SK-N-MC (cell line): ENCODE results near the gene CPA4.

Experiments used
- DNase-seq: peaks from one replicate; pipeline ENCODE4 v3.0.0-alpha.2; 2011; ENCODE audit warnings: low read depth, low spot score
- H3K27ac ChIP-seq: fragments of 200-600 bp; sonication (generic); 2 replicates; pipeline ENCODE4 v1.5.1; 2016; ENCODE audit warnings: mixed run types
- H3K36me3 ChIP-seq: fragments of 200-600 bp; sonication (generic); 2 replicates; pipeline ENCODE4 v1.6.1; 2017; ENCODE audit warnings: antibody characterized with exemption, low read length, mixed read lengths; ENCODE audit not compliant: insufficient read depth
- H3K4me3 ChIP-seq: fragments of 200-600 bp; sonication (generic); 2 replicates; pipeline ENCODE4 v1.5.1; 2016
- H3K9ac ChIP-seq: fragments of 200-600 bp; sonication (generic); 2 replicates; pipeline ENCODE4 v1.8.0; 2017; ENCODE audit warnings: mixed run types, mixed read lengths; ENCODE audit not compliant: insufficient read length
- H3K9me3 ChIP-seq: fragments of 200-600 bp; sonication (generic); 2 replicates; pipeline ENCODE4 v1.6.1; 2017; ENCODE audit warnings: low read depth, mild to moderate bottlenecking, antibody characterized with exemption, low read length, moderate library complexity, mixed read lengths
- EZH2 ChIP-seq: fragments of 200-600 bp; sonication (generic); IDR thresholded peaks from one replicate; pipeline ENCODE4 v1.6.1; 2017; ENCODE audit warnings: antibody characterized with exemption
- FOXP2 ChIP-seq: optimal IDR thresholded peaks from 2 replicates; pipeline ENCODE3; 2011; ENCODE audit warnings: mild to moderate bottlenecking, moderate library complexity; ENCODE audit not compliant: insufficient read depth; ENCODE audit errors: extremely low read length, control extremely low read depth
- POLR2AphosphoS5 ChIP-seq: IDR thresholded peaks from 2 replicates; pipeline ENCODE4 v1.6.1; 2012; ENCODE audit warnings: mild to moderate bottlenecking, low read depth, low read length, borderline replicate concordance

CPA4 gene

GRCh38 chr7:130279906-130280305, 13.1 kb upstream of the CPA4 start:
- Histone ChIP-seq H3K9me3 (no peaks in the 10 kb centered on the region), H3K27ac (no peak overlapping the region), H3K9ac (no peak overlapping the region), H3K4me3 (no peak overlapping the region), H3K36me3 (no peaks in the 10 kb centered on the region)
- TF ChIP-seq EZH2 (no peak), POLR2AphosphoS5 (no peak), FOXP2 (no peak)
- DNase-seq: no peak

GRCh38 chr7:130281260-130281659, 11.7 kb upstream of the CPA4 start:
- H3K36me3 ChIP-seq: no peaks in the 10 kb centered on the region
- H3K9me3 ChIP-seq: no peaks in the 10 kb centered on the region
- no peak for DNase-seq
- H3K27ac ChIP-seq: no peak overlapping the region
- no peak overlapping the region for H3K4me3 ChIP-seq
- H3K9ac ChIP-seq: no peak overlapping the region
- TF ChIP-seq FOXP2: no peak
- TF ChIP-seq EZH2: no peak
- no peak for TF ChIP-seq POLR2AphosphoS5

GRCh38 chr7:130286881-130287280, 6.1 kb upstream of the CPA4 start:
- Histone ChIP-seq H3K27ac (no peak overlapping the region), H3K9ac (no peak overlapping the region), H3K9me3 (no peaks in the 10 kb centered on the region), H3K4me3 (no peak overlapping the region), H3K36me3 (no peaks in the 10 kb centered on the region)
- TF ChIP-seq EZH2: no peak
- TF ChIP-seq FOXP2: no peak
- no peak for TF ChIP-seq POLR2AphosphoS5
- no peak for DNase-seq

- no peaks in the 10 kb centered on the region for H3K9me3 ChIP-seq
- H3K9ac ChIP-seq: no peak overlapping the region
- no peak for DNase-seq
- H3K27ac ChIP-seq: no peak overlapping the region
- TF ChIP-seq EZH2 (no peak), FOXP2 (no peak), POLR2AphosphoS5 (no peak)
- no peak overlapping the region for H3K4me3 ChIP-seq
- no peaks in the 10 kb centered on the region for H3K36me3 ChIP-seq
Measured at GRCh38 chr7:130288168-130288567, 4.8 kb upstream of the CPA4 start.

GRCh38 chr7:130288829-130289228, 4.1 kb upstream of the CPA4 start:
- DNase-seq: no peak
- Histone ChIP-seq H3K4me3 (no peak overlapping the region), H3K27ac (no peak overlapping the region), H3K9me3 (no peaks in the 10 kb centered on the region), H3K36me3 (no peaks in the 10 kb centered on the region), H3K9ac (no peak overlapping the region)
- no peak for TF ChIP-seq EZH2
- no peak for TF ChIP-seq FOXP2
- no peak for TF ChIP-seq POLR2AphosphoS5

- no peak for DNase-seq
- no peaks in the 10 kb centered on the region for H3K36me3 ChIP-seq
- no peak overlapping the region for H3K4me3 ChIP-seq
- no peak for TF ChIP-seq FOXP2
- no peak for TF ChIP-seq POLR2AphosphoS5
- no peak for TF ChIP-seq EZH2
- H3K9ac ChIP-seq: no peak overlapping the region
- no peaks in the 10 kb centered on the region for H3K9me3 ChIP-seq
- H3K27ac ChIP-seq: no peak overlapping the region
Measured at GRCh38 chr7:130289478-130289877, 3.5 kb upstream of the CPA4 start.

- Histone ChIP-seq H3K9me3 (no peaks in the 10 kb centered on the region), H3K4me3 (no peak overlapping the region), H3K9ac (no peak overlapping the region), H3K36me3 (no peaks in the 10 kb centered on the region), H3K27ac (no peak overlapping the region)
- TF ChIP-seq FOXP2 (no peak), POLR2AphosphoS5 (no peak), EZH2 (no peak)
- DNase-seq: no peak
Measured at GRCh38 chr7:130290745-130291144, 2.2 kb upstream of the CPA4 start.

- Histone ChIP-seq H3K36me3 (no peaks in the 10 kb centered on the region), H3K27ac (no peak overlapping the region), H3K9me3 (no peaks in the 10 kb centered on the region), H3K9ac (no peak overlapping the region), H3K4me3 (no peak overlapping the region)
- DNase-seq: no peak
- no peak for TF ChIP-seq FOXP2
- no peak for TF ChIP-seq POLR2AphosphoS5
- TF ChIP-seq EZH2: no peak
Measured at GRCh38 chr7:130293521-130293920, 560 bp downstream of the CPA4 start.

GRCh38 chr7:130294314-130294713, 1.4 kb downstream of the CPA4 start:
- Histone ChIP-seq H3K9me3 (no peaks in the 10 kb centered on the region), H3K27ac (no peak overlapping the region), H3K4me3 (no peak overlapping the region), H3K36me3 (no peaks in the 10 kb centered on the region), H3K9ac (no peak overlapping the region)
- no peak for DNase-seq
- TF ChIP-seq POLR2AphosphoS5: no peak
- no peak for TF ChIP-seq EZH2
- TF ChIP-seq FOXP2: no peak
